Measurements from ENCODE around the gene DESI1.

GRCh38 chr22:41585898-41586297, 34.9 kb downstream of the DESI1 start:
- no peak for TF ChIP-seq YY1 (IDR thresholded peaks at IDR 0.05; ENCODE audit: insufficient read depth, insufficient read length)
- TF ChIP-seq ZNF274 (IDR thresholded peaks at IDR 0.05; ENCODE audit: low read depth, low read length) = no peak
